Measurements from ENCODE around the gene MRPL42.

Gene MRPL42

GRCh38 chr12:93500201-93500600 lies 32.9 kb downstream of the MRPL42 start:
- no peak for DNase-seq (ENCODE audit: low read depth)

- DNase-seq (ENCODE audit: low read depth) = no peak
Observed at GRCh38 chr12:93500667-93501066, 33.4 kb downstream of the MRPL42 start.

- no peak for DNase-seq (ENCODE audit: low read depth)
Observed at GRCh38 chr12:93502802-93503623, 35.7 kb downstream of the MRPL42 start.

DNA sequence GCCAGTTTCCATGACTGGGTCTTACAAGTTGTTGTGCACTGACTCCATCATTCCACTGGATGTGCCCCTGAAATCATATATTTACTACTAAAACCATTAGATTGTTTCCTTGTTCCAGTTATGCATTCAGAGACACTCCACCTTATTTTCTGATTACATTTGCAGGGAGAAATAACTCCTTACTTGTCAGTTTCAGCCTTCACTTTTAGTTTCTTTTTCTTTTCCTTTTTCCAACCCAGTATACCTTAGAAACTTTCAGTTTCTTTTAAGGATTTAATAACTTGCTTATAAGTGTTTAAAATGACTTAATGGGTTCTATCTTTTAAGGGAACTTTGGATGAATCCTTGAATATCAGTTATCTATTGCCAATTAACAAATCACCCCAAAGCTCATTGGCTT lies 39.9 kb downstream of the MRPL42 start:
- no peak for DNase-seq (ENCODE audit: low read depth)

DNA sequence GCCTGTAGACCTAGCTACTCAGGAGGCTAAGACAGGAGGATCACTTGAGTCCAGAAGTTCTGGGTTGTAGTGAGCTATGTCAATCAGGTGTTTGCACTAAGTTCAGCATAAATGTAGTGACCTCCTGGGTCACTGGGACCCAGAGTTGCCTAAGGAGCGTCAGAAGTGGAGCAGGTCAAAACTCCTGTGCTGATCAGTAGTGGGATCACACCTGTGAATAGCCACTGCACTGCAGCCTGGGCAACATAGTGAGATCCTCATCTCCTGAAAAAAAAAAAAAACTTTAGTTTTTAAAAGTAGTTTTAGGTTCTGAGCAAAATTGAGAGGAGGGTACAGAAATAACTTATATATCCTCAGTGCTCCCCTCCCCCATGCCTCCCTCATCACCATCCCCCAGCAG lies 42.2 kb downstream of the MRPL42 start:
- DNase-seq (ENCODE audit: low read depth) = no peak

- DNase-seq (ENCODE audit: low read depth) = no peak
Observed at GRCh38 chr12:93514853-93515252, 47.5 kb downstream of the MRPL42 start.

- DNase-seq (ENCODE audit: low read depth) = no peak
Observed at GRCh38 chr12:93518725-93519124, 51.4 kb downstream of the MRPL42 start.

DNA sequence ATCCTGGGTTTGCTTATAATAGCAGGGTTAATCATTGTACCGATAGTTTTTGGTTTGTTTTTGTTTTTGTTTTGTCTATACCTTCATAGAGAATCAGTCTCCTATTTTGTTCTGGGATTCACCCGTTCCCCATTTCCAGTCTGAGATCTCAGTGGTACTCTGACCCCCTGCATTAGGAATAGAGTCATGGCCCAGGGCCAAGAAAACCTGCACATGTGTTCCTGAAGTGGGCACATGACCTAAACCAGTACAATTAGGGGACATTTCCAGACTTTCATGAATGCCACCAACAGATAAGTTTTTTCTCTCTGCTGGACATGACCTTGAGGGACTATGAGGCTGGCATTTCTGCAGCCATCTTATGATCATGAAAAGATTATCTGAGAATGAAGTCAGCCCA lies 52.5 kb downstream of the MRPL42 start:
- DNase-seq (ENCODE audit: low read depth) = no peak

DNA sequence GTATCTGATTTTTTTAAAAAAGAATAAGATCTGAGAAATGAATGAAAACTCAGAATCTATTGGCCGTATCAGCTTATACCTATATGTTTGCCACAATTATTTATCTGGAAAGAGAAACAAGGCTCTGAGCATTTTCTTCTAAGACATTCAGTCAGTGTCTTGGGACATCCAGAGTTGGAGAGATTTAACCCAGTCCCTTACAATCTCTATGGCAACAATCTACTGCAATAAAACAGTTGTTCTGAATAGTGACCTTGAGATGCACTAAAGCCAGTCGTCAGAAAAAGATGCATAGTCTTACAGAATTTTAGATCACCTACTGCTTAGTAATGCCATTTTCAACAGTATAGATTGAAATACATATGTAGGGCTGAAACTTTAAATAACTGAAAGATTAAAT lies 53.1 kb downstream of the MRPL42 start:
- DNase-seq (ENCODE audit: low read depth) = no peak

DNA sequence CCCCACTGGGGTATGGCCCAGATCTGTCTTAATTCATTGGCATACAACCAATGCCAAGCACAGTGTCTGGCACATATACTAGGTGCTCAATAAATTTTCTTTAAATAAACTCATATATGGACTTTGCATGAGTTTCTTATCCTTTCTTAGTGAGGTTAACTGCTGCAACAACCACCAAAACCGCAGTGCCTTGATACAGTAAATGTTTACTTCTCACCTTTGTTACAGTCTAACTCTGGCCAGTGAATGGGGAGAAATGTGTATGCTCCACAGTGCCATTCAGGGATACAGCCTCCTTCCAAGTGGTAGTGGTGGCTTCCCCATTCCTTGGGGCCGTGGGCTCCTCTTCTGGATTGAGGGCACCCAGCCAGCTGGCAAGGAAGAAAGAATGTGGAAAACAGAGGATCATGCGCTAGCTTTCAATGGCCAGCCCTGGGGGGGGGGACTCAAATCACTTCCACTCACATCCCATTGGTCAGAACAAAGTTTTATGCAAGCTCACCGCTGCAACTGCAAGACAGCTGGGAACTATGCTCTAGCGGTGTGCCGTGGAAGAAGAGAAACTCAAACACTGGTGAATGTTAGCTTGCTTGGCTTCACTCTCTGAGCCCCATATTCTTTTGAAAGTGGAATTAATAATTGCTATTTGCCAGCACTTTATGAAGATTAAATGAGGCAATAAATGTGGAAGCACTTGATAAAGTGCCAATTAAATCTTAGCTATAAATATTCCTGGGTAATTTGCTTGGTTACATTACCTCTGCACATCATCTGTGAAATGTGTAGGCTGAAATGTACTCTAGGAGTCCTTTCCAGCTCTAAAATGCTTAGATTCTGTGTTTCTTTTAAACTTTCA lies 54.1 kb downstream of the MRPL42 start:
- no peak for DNase-seq (ENCODE audit: low read depth)

DNA sequence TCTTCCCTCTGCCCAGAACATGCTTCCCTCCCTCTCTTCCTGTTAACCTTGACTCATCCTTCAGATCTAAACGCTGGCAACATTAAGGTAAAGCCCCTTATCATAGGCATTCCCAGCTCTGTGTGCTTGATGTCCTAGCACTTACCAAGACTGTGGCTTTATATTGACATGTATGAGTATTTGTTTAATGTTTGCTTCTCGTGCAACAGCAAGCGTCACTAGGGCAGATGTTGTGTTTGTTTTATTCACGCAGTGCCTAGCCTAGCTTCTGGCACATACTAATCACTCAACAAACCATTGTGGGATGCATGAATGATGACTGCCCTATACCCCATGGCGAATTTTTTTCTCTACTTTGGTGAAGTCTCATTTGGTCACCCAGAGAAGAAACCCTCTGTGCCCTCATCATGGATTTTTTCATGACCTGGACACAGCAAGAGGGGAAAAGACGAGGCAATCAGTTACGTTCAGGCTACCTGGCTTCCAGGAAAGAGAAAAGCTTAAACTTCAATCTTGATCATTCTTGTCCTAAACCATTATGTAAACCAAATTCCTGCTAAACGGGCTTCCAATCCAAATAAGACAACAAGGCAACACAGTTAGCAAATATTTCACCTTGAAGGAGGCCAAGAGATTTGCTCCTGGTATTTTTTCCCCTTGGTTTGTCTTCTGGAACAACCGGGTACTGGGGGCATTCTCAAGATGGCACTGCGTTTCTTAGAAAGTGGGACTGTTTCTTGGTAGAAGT lies 57.2 kb downstream of the MRPL42 start:
- no peak for DNase-seq (ENCODE audit: low read depth)

GRCh38 chr12:93526786-93527428 lies 59.6 kb downstream of the MRPL42 start:
- peak; percentile 71 for DNase-seq (ENCODE audit: low read depth)

- no peak for DNase-seq (ENCODE audit: low read depth)
Observed at GRCh38 chr12:93530358-93530757, 63.0 kb downstream of the MRPL42 start.

DNA sequence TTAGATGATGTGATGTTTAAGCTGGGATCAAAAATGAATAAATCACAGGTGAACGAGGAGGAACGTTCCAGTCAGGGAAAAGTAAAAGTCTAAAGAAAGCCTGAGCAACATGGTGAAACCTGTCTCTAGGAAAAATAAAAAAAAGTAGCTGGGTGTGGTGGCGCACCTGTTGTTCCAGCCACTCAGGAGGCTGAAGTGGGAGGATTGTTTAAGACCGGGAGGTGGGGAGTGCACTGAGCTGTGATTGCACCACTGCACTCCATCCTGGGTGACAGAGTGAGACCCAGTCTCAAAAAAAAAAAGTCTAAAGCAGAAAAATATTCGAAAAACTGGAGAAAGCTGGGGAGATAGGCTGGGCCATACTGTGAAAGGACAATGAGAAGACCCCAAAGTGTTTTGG lies 66.0 kb downstream of the MRPL42 start:
- DNase-seq (ENCODE audit: low read depth) = no peak

DNA sequence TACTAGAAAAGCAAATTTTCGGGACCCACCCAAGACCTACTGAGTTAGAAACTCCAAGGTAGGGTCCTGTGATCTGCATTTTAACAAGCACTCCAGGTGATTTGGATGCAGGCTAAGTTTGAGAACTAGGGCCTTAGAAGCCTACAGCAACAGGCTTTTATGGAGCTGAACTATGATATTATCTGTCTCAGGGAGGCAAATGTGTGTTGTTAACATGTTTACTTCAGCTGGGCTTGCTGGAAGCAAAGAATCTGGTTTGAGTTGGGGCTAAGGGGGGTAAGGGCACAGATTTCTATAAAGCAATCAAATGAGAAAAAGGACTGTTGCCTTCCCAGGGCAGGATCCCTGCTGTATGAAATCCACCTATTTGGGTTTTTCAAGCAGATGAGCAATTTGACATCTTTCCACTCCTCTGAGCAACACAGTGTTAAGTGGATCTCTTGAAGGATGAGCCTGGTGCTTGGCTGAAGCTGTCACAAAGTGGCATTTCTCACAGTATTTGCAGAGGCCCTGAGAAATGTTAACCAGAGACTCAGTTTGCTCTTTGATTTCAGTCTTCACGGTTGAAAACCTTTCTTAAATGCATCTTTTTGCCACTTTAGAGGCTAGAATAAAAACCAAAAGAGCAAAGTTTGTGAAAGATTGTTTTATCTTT lies 68.9 kb downstream of the MRPL42 start:
- DNase-seq (ENCODE audit: low read depth) = no peak

DNA sequence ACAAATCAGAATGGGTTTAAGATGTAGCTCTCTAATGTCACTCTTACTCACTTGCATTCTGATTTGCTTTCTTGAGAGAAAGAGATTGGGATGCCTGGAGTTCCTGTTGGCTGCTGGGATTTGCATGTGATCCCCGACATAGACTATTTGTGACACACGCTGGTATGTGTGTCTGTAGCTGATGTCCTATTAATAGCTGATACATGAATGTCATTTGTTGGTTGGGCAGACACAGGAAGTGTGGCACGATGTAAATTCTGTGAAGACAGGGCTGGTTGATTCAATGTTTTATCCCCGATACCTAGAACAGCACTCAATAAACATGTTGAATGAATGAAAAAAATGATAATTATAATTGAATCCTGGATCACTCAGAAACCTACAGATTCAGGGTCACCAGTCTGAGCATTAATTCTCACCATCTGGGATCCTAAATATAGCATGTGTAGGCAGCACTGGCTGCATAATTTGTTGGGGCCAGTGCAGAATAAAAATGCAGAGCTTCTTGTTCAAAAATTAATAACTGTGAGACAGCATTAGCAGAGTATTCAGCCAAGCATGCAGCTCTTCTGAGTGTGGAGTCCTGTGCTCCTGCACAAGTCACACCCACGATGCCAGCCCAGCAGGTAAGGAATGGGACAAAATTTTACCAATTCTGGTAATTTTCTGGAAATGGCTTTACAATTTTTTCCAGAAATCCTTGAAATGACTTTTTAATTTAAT lies 69.6 kb downstream of the MRPL42 start:
- no peak for DNase-seq (ENCODE audit: low read depth)

DNA sequence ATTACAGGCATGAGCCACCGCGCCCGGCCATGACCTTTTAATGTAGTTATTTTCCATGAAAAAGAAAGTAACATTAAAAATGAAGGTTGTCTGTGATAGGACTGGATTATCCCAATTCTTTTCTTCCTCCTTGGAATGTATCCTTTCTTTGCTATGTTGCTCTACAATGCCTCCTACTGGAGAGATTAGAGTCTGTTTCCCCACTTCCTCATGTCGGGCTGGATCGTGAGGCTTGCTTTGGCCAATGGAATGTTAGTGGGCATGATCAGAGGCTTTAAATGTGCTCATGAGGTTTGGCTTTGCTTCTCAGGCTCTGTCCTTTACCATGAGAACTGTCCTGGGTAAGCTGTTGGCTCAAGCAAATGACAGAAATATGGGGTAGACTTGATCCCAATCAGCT lies 70.5 kb downstream of the MRPL42 start:
- no peak for DNase-seq (ENCODE audit: low read depth)

GRCh38 chr12:93539821-93540220 lies 72.5 kb downstream of the MRPL42 start:
- DNase-seq (ENCODE audit: low read depth) = no peak

DNA sequence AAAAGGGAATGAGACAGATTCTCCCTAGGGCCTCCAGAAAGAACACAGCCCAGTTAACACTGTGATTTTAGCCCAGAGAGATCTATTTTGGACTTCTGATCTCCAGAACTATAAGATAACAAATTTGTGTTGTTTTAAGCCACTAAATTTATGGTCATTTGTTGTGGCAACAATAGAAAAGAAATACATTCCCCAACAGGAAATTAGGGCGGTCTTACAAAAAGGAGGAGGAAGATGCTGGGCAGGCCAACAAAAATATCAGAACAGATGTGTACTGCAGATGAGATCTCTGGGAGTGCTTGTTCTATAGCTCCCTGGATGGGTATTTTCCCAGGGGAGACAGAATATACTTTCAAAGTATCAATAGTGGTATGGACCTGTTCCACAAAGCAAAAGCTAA lies 73.2 kb downstream of the MRPL42 start:
- DNase-seq (ENCODE audit: low read depth) = no peak

- DNase-seq (ENCODE audit: low read depth) = no peak
Observed at GRCh38 chr12:93541578-93542225, 74.4 kb downstream of the MRPL42 start.

Data from GM04503 (cell line).